Activated naive CD4-positive, alpha-beta T cell treated with anti-CD3 and anti-CD28 coated beads for 36 hours (primary cell): ENCODE data around the gene RASA4B. TPM values are rescaled to one million over a fixed set of nuclear protein-coding genes. Genes with fewer than 3 reads are reported as not detected.

Source experiments
- CTCF ChIA-PET: fragments of 350-600 bp; sonication (Branson Sonifier 250); formaldehyde crosslinking; loops from one replicate; lab custom pipeline; 2021; ENCODE audit warnings: antibody characterized with exemption; lab: Charles Lee
- DNase-seq: peaks from one replicate; pipeline ENCODE4 v3.0.0-alpha.2; 2020
- H3K27ac Mint-ChIP-seq: one replicate; pipeline ENCODE4 v1.8.0; 2021; ENCODE audit warnings: mild to moderate bottlenecking, mixed read lengths
- H3K27me3 Mint-ChIP-seq: one replicate; pipeline ENCODE4 v1.8.0; 2021; ENCODE audit warnings: low read depth, mixed read lengths
- H3K36me3 Mint-ChIP-seq: one replicate; pipeline ENCODE4 v1.8.0; 2021; ENCODE audit warnings: low read depth, mixed read lengths
- H3K4me1 Mint-ChIP-seq: one replicate; pipeline ENCODE4 v1.8.0; 2021; ENCODE audit warnings: low read depth, mixed read lengths
- H3K4me3 Mint-ChIP-seq: one replicate; pipeline ENCODE4 v1.8.0; 2021; ENCODE audit warnings: mild to moderate bottlenecking, moderate library complexity, mixed read lengths
- H3K9me3 Mint-ChIP-seq: one replicate; pipeline ENCODE4 v1.8.0; 2021; ENCODE audit warnings: mixed read lengths
- intact Hi-C: fragments of 100-400 bp; cut with micrococcal nuclease; formaldehyde crosslinking; loops from one replicate; pipeline ENCODE4 v1.15.1; 2023
- microRNA-seq: library from miRNA; unstranded; fragments of <30 nt; microRNA quantifications from one replicate; pipeline ENCODE4 v1.2.0, GENCODE V29; 2022; ENCODE audit warnings: borderline microRNAs expressed, borderline replicate concordance
- total RNA-seq, 2 experiments: library from RNA; stranded (reverse); gene quantifications; one replicate each; pipeline ENCODE4 v1.2.3, GENCODE V29; 2021

RASA4B gene
- total RNA-seq, 2 experiments from 2014 or later = 16.2 to 17.4 TPM

- Mint-ChIP-seq H3K27ac (peak overlapping the region; percentile 28), H3K4me3 (peak overlapping the region; percentile 79), H3K36me3 (peaks cover 3% of the 10 kb centered on the region), H3K9me3 (no peaks in the 10 kb centered on the region), H3K27me3 (no peaks in the 10 kb centered on the region), H3K4me1 (peaks cover 46% of the 10 kb centered on the region)
- intact Hi-C loops = loop anchor here (5.0 to 10.0 kb wide), 2 partner anchors 72 to 911 kb away; partner anchors contain the start of genes DNAJC2 and PSMC2
- peak; percentile 44 for DNase-seq
- CTCF ChIA-PET = interaction anchor here (1.0 to 2.9 kb wide), 5 partner anchors 19 to 33 kb away, joined by 3 to 12 read pairs (median 7); no protein-coding TSS in a partner anchor
These were observed 83.5 kb downstream of the RASA4B start for GRCh38 chr7:102434039-102434486.

- DNase-seq = peak; percentile 81
- Mint-ChIP-seq H3K4me3 (peak within 1 kb of the TSS; percentile 79), H3K27me3 (no peaks in the 10 kb centered on the region), H3K36me3 (peaks cover 3% of the 10 kb centered on the region), H3K9me3 (no peaks in the 10 kb centered on the region), H3K4me1 (peaks cover 49% of the 10 kb centered on the region), H3K27ac (peak within 1 kb of the TSS; percentile 98)
- intact Hi-C loops = loop anchor here (5.0 to 10.0 kb wide), 2 partner anchors 71 to 911 kb away; partner anchors contain the start of genes DNAJC2 and PSMC2
- CTCF ChIA-PET = interaction anchor here (1.0 to 2.9 kb wide), 5 partner anchors 18 to 34 kb away, joined by 3 to 12 read pairs (median 7); no protein-coding TSS in a partner anchor
These were observed 84.1 kb downstream of the RASA4B start, which contains the start of gene ORAI2 for GRCh38 chr7:102433219-102434038. Gene ORAI2, plus strand, starts transcription at chr7:102433575. Its CDS starts 5,382 bp downstream, at chr7:102438957.

Small RNA genes within 50 kb of the gene (microRNA-seq; reads per million reads assigned to microRNA genes)
- gene MIR4467 (8.8 reads per million, percentile 16 among the genes with 10 or more reads in this experiment), gene MIR5090 (5.5 reads per million, percentile 3 among the genes with 10 or more reads in this experiment)

Other genes with a start within 250 kb of the RASA4B start
- gene SH2B2, start 230.9 kb downstream of the RASA4B start, total RNA-seq = 1 to 10 TPM; 1.4 TPM
- not detected for gene SPDYE6, start 161.3 kb downstream of the RASA4B start, total RNA-seq
- gene PRKRIP1, start 121.4 kb downstream of the RASA4B start, total RNA-seq = 10 to 100 TPM; 17.8 to 18.5 TPM
- 10 to 100 TPM; 15.4 to 16.4 TPM for gene ORAI2, start 84.2 kb downstream of the RASA4B start, total RNA-seq
- gene ALKBH4, start 52.9 kb downstream of the RASA4B start, total RNA-seq = 1 to 10 TPM; 5.7 to 6.4 TPM
- 10 to 100 TPM in 1 of 2 experiments, 1 to 10 TPM in 1; 9.4 to 11.0 TPM for gene LRWD1, start 52.8 kb downstream of the RASA4B start, total RNA-seq
- 10 to 100 TPM; 43.9 to 47.1 TPM for gene POLR2J, start 38.9 kb downstream of the RASA4B start, total RNA-seq
- gene UPK3BL2, start 25.9 kb upstream of the RASA4B start, total RNA-seq = 1 to 10 TPM; 5.5 to 8.2 TPM
- gene SPDYE2, start 33.4 kb upstream of the RASA4B start, total RNA-seq = not detected
- gene POLR2J3, start 54.8 kb upstream of the RASA4B start, total RNA-seq = 10 to 100 TPM; 15.3 to 15.5 TPM
- gene RASA4, start 99.0 kb upstream of the RASA4B start, total RNA-seq = 10 to 100 TPM; 40.0 to 43.4 TPM
- 1 to 10 TPM; 9.6 to 9.7 TPM for gene UPK3BL1, start 125.0 kb upstream of the RASA4B start, total RNA-seq
- under 1 TPM in 1 of 2 experiments, not detected in 1; 0.19 TPM for gene SPDYE2B, start 132.5 kb upstream of the RASA4B start, total RNA-seq
- 1 to 10 TPM; 4.8 to 5.6 TPM for gene POLR2J2, start 153.9 kb upstream of the RASA4B start, total RNA-seq
- gene FAM185A, start 231.2 kb upstream of the RASA4B start, total RNA-seq = 1 to 10 TPM; 5.3 to 6.3 TPM